ENCODE measurements around the gene FAM240A. TPM values are rescaled to one million over a fixed set of nuclear protein-coding genes. Genes with fewer than 3 reads are reported as not detected.

FAM240A gene
- total RNA-seq, 2 donors from 2014 or later, result 0.32 TPM; not detected in 1

- Histone ChIP-seq H3K36me3 (no peaks in the 10 kb centered on the region), H3K9me3 (no peaks in the 10 kb centered on the region), H3K27me3 (replicated peaks; ENCODE audit: insufficient read depth) (no peaks in the 10 kb centered on the region), H3K27ac (no peak overlapping the region), H3K4me1 (replicated peaks) (peaks cover 6% of the 10 kb centered on the region), H3K4me3 (no peak overlapping the region)
- WGBS, result 48% methylated on average over 17 of the region's 17 CpGs
- no peak for TF ChIP-seq CTCF (IDR thresholded peaks at IDR 0.05)
- TF ChIP-seq POLR2A (IDR thresholded peaks at IDR 0.05), result no peak
- no peak for TF ChIP-seq POLR2AphosphoS5 (IDR thresholded peaks at IDR 0.05)
- no peak for DNase-seq (ENCODE audit: low spot score)
- intact Hi-C loops (cut with DNase I), result no loop called here
These were observed 50.6 kb downstream of the FAM240A start for GRCh38 chr3:46662771-46663551.

GRCh38 chr3:46663591-46664135, 51.3 kb downstream of the FAM240A start:
- Histone ChIP-seq H3K27me3 (replicated peaks; ENCODE audit: insufficient read depth) (no peaks in the 10 kb centered on the region), H3K4me1 (replicated peaks) (peaks cover 6% of the 10 kb centered on the region), H3K36me3 (no peaks in the 10 kb centered on the region), H3K4me3 (no peak overlapping the region), H3K9me3 (no peaks in the 10 kb centered on the region), H3K27ac (no peak overlapping the region)
- intact Hi-C loops (cut with DNase I), result no loop called here
- WGBS, result 65% methylated on average over 8 of the region's 8 CpGs
- DNase-seq (ENCODE audit: low spot score), result no peak
- TF ChIP-seq POLR2A (IDR thresholded peaks at IDR 0.05) (no peak), CTCF (IDR thresholded peaks at IDR 0.05) (no peak), POLR2AphosphoS5 (IDR thresholded peaks at IDR 0.05) (no peak)

- intact Hi-C loops (cut with DNase I), result no loop called here
- WGBS, result 98% methylated on average over 6 of the region's 6 CpGs
- no peaks in the 10 kb centered on the region for H3K9me3 ChIP-seq
- peaks cover 6% of the 10 kb centered on the region for H3K4me1 ChIP-seq (replicated peaks)
- no peak for TF ChIP-seq POLR2AphosphoS5 (IDR thresholded peaks at IDR 0.05)
- no peak for TF ChIP-seq POLR2A (IDR thresholded peaks at IDR 0.05)
- no peak for TF ChIP-seq CTCF (IDR thresholded peaks at IDR 0.05)
- no peak for DNase-seq (ENCODE audit: low spot score)
- H3K36me3 ChIP-seq, result no peaks in the 10 kb centered on the region
- no peak overlapping the region for H3K27ac ChIP-seq
- no peak overlapping the region for H3K4me3 ChIP-seq
- no peaks in the 10 kb centered on the region for H3K27me3 ChIP-seq (replicated peaks; ENCODE audit: insufficient read depth)
These were observed 52.1 kb downstream of the FAM240A start for GRCh38 chr3:46664188-46664970.

GRCh38 chr3:46664971-46665762, 52.8 kb downstream of the FAM240A start:
- TF ChIP-seq POLR2AphosphoS5 (IDR thresholded peaks at IDR 0.05) (no peak), CTCF (IDR thresholded peaks at IDR 0.05) (no peak), POLR2A (IDR thresholded peaks at IDR 0.05) (no peak)
- Histone ChIP-seq H3K9me3 (no peaks in the 10 kb centered on the region), H3K27ac (no peak overlapping the region), H3K27me3 (replicated peaks; ENCODE audit: insufficient read depth) (no peaks in the 10 kb centered on the region), H3K4me3 (no peak overlapping the region), H3K36me3 (no peaks in the 10 kb centered on the region), H3K4me1 (replicated peaks) (peaks cover 6% of the 10 kb centered on the region)
- intact Hi-C loops (cut with DNase I), result no loop called here
- DNase-seq (ENCODE audit: low spot score), result no peak
- WGBS, result 75% methylated on average over 22 of the region's 23 CpGs

All from prostate gland (tissue), 2 donors.